Skeletal muscle cell (primary cell): ENCODE results near the gene CORO2B.
"Not testable (repeated sequence)": the region's sequence is repeated elsewhere in the genome, so short reads cannot be mapped to it uniquely, and the experiment has no call there.

Experiments
- DNase-seq: peaks from one replicate; pipeline ENCODE4 v3.0.0-alpha.2; 2010; ENCODE audit warnings: low read depth
- H3K4me3 ChIP-seq: 2 replicates; pipeline ENCODE4 v1.5.1; 2011; ENCODE audit warnings: low read depth, mild to moderate bottlenecking, control low read depth, low read length, moderate library complexity

Gene CORO2B

GRCh38 chr15:68730976-68731897 is 152.4 kb downstream of the CORO2B start:
- DNase-seq = no peak
- no peak overlapping the region for H3K4me3 ChIP-seq

GRCh38 chr15:68732451-68732850 is 153.7 kb downstream of the CORO2B start:
- no peak for DNase-seq
- H3K4me3 ChIP-seq = no peak overlapping the region

GRCh38 chr15:68733666-68734065 is 154.9 kb downstream of the CORO2B start:
- no peak overlapping the region for H3K4me3 ChIP-seq
- DNase-seq = no peak

GRCh38 chr15:68734352-68734751 is 155.6 kb downstream of the CORO2B start:
- DNase-seq = no peak
- no peak overlapping the region for H3K4me3 ChIP-seq

GRCh38 chr15:68734881-68735280 is 156.1 kb downstream of the CORO2B start:
- no peak for DNase-seq
- no peak overlapping the region for H3K4me3 ChIP-seq

GRCh38 chr15:68735610-68736009 is 156.8 kb downstream of the CORO2B start:
- no peak overlapping the region for H3K4me3 ChIP-seq
- no peak for DNase-seq

- no peak for DNase-seq
- no peak overlapping the region for H3K4me3 ChIP-seq
Measured at GRCh38 chr15:68739390-68740080, 160.7 kb downstream of the CORO2B start.

GRCh38 chr15:68743256-68743655 is 164.5 kb downstream of the CORO2B start:
- no peak overlapping the region for H3K4me3 ChIP-seq
- no peak for DNase-seq

- H3K4me3 ChIP-seq = no peak overlapping the region
- DNase-seq = no peak
Measured at GRCh38 chr15:68749365-68749764, 170.6 kb downstream of the CORO2B start.

GRCh38 chr15:68749793-68750192 is 171.0 kb downstream of the CORO2B start:
- no peak for DNase-seq
- H3K4me3 ChIP-seq = no peak overlapping the region

GRCh38 chr15:68751622-68752021 is 172.8 kb downstream of the CORO2B start:
- H3K4me3 ChIP-seq = no peak overlapping the region
- DNase-seq = no peak

- no peak overlapping the region for H3K4me3 ChIP-seq
- no peak for DNase-seq
Measured at GRCh38 chr15:68755731-68756130, 176.9 kb downstream of the CORO2B start.

- not testable (repeated sequence) for H3K4me3 ChIP-seq
Measured at GRCh38 chr15:68759982-68760579, 181.3 kb downstream of the CORO2B start.

GRCh38 chr15:68763063-68763462 is 184.3 kb downstream of the CORO2B start:
- no peak for DNase-seq
- no peak overlapping the region for H3K4me3 ChIP-seq

More at GRCh38 chr15:68759982-68760579, 181.3 kb downstream of the CORO2B start:
- DNase-seq = not testable (repeated sequence)

GRCh38 chr15:68764090-68764489 is 185.3 kb downstream of the CORO2B start:
- H3K4me3 ChIP-seq = no peak overlapping the region
- no peak for DNase-seq

- H3K4me3 ChIP-seq = no peak overlapping the region
- no peak for DNase-seq
Measured at GRCh38 chr15:68765602-68766368, 187.0 kb downstream of the CORO2B start.

GRCh38 chr15:68767833-68768232 is 189.0 kb downstream of the CORO2B start:
- no peak for DNase-seq

GRCh38 chr15:68768321-68768720 is 189.5 kb downstream of the CORO2B start:
- no peak overlapping the region for H3K4me3 ChIP-seq
- DNase-seq = no peak

More at GRCh38 chr15:68767833-68768232, 189.0 kb downstream of the CORO2B start:
- H3K4me3 ChIP-seq = no peak overlapping the region

- no peak overlapping the region for H3K4me3 ChIP-seq
- no peak for DNase-seq
Measured at GRCh38 chr15:68769702-68770101, 190.9 kb downstream of the CORO2B start.
